GM23248 (cell line): Measurements from ENCODE around the gene FRRS1L.

Source experiments
- EZH2 ChIP-seq: fragments of 200-600 bp; sonication (generic); IDR thresholded peaks from 2 replicates; pipeline ENCODE4 v1.6.1; 2018; ENCODE audit warnings: antibody characterized with exemption, mild to moderate bottlenecking; ENCODE audit not compliant: insufficient read depth, poor library complexity, severe bottlenecking
- EZH2phosphoT487 ChIP-seq: fragments of 200-600 bp; sonication (generic); IDR thresholded peaks from 2 replicates; pipeline ENCODE4 v1.6.1; 2018; ENCODE audit warnings: antibody characterized with exemption, moderate library complexity, mild to moderate bottlenecking, low read depth; ENCODE audit not compliant: insufficient read depth

GRCh38 chr9:109166171-109166770 lies 778 bp downstream of the FRRS1L start:
- TF ChIP-seq EZH2 (no peak), EZH2phosphoT487 (no peak)
